Measurements from ENCODE around the gene SPRR4.

Gene SPRR4

GRCh38 chr1:152980676-152981075, 10.2 kb downstream of the SPRR4 start:
- no peak overlapping the region for H4K91ac ChIP-seq (ENCODE audit: low read length)
- no peak overlapping the region for H3K23ac ChIP-seq (ENCODE audit: low read length in 2 of 2)
- H2BK120ac ChIP-seq (ENCODE audit: low read depth, low read length) = no peak overlapping the region
- H3K36me3 ChIP-seq (ENCODE audit: control insufficient read depth in 1 of 2, insufficient read depth in 2 of 2, low read depth in 1 of 2, low read length in 2 of 2) = no peaks in the 10 kb centered on the region
- H3K4ac ChIP-seq (ENCODE audit: low read depth in 1 of 2, low read length in 2 of 2) = no peak overlapping the region
- no peak overlapping the region for H3K4me3 ChIP-seq (ENCODE audit: insufficient read depth in 1 of 2, low read depth in 1 of 2, low read length in 2 of 2)
- no peak overlapping the region for H2AFZ ChIP-seq (ENCODE audit: low read depth, low read length)
- H2BK15ac ChIP-seq (ENCODE audit: low read depth, poor library complexity, severe bottlenecking) = no peak overlapping the region
- H2BK5ac ChIP-seq (ENCODE audit: low read depth, low read length, poor library complexity, severe bottlenecking) = no peak overlapping the region
- DNase-seq = no peak
- no peaks in the 10 kb centered on the region for H3K4me1 ChIP-seq (ENCODE audit: control insufficient read depth, insufficient read depth, low read depth, low read length)
- H2AK5ac ChIP-seq (ENCODE audit: low read length, severe bottlenecking) = no peak overlapping the region
- no peak overlapping the region for H3K18ac ChIP-seq (ENCODE audit: low read depth in 1 of 2, low read length in 2 of 2)
- H3K27ac ChIP-seq (ENCODE audit: low read length, poor library complexity, severe bottlenecking) = no peak overlapping the region
- no peak overlapping the region for H3K4me2 ChIP-seq (ENCODE audit: low read length, poor library complexity, severe bottlenecking)
- no peak overlapping the region for H3K14ac ChIP-seq (ENCODE audit: low read length in 2 of 2)
- no peaks in the 10 kb centered on the region for H3K79me1 ChIP-seq (replicated peaks; ENCODE audit: low read length, poor library complexity, severe bottlenecking)
- H2BK12ac ChIP-seq (ENCODE audit: low read length in 2 of 2) = no peak overlapping the region
- peaks cover 0 to 13% of the 10 kb centered on the region in 2 experiments for H3K27me3 ChIP-seq (ENCODE audit: control insufficient read depth in 1 of 2, insufficient read depth in 1 of 2, low read length in 2 of 2)
- no peak overlapping the region for H4K8ac ChIP-seq (ENCODE audit: low read length)
- H3K9ac ChIP-seq (ENCODE audit: low read length) = no peak overlapping the region
- no peaks in the 10 kb centered on the region for H3K9me3 ChIP-seq (ENCODE audit: control insufficient read depth, low read length)
- 50% methylated on average over 1 of the region's 1 CpG for WGBS

GRCh38 chr1:152981146-152981871, 10.9 kb downstream of the SPRR4 start:
- WGBS = 54% methylated on average over 5 of the region's 6 CpGs

GRCh38 chr1:152982076-152982475, 11.6 kb downstream of the SPRR4 start:
- Histone ChIP-seq H2AFZ (ENCODE audit: low read depth, low read length) (no peak overlapping the region), H2BK12ac (ENCODE audit: low read length in 2 of 2) (no peak overlapping the region), H2BK120ac (ENCODE audit: low read depth, low read length) (no peak overlapping the region), H3K79me1 (replicated peaks; ENCODE audit: low read length, poor library complexity, severe bottlenecking) (no peaks in the 10 kb centered on the region), H3K4me1 (ENCODE audit: control insufficient read depth, insufficient read depth, low read depth, low read length) (no peaks in the 10 kb centered on the region), H3K9me3 (ENCODE audit: control insufficient read depth, low read length) (no peaks in the 10 kb centered on the region), H3K9ac (ENCODE audit: low read length) (no peak overlapping the region), H3K27ac (ENCODE audit: low read length, poor library complexity, severe bottlenecking) (no peak overlapping the region), H3K23ac (ENCODE audit: low read length in 2 of 2) (no peak overlapping the region), H2BK5ac (ENCODE audit: low read depth, low read length, poor library complexity, severe bottlenecking) (no peak overlapping the region), H3K27me3 (ENCODE audit: control insufficient read depth in 1 of 2, insufficient read depth in 1 of 2, low read length in 2 of 2) (peaks cover 0 to 13% of the 10 kb centered on the region in 2 experiments), H3K36me3 (ENCODE audit: control insufficient read depth in 1 of 2, insufficient read depth in 2 of 2, low read depth in 1 of 2, low read length in 2 of 2) (no peaks in the 10 kb centered on the region), H3K4me2 (ENCODE audit: low read length, poor library complexity, severe bottlenecking) (no peak overlapping the region), H2BK15ac (ENCODE audit: low read depth, poor library complexity, severe bottlenecking) (no peak overlapping the region), H3K4ac (ENCODE audit: low read depth in 1 of 2, low read length in 2 of 2) (no peak overlapping the region), H3K4me3 (ENCODE audit: insufficient read depth in 1 of 2, low read depth in 1 of 2, low read length in 2 of 2) (no peak overlapping the region), H3K18ac (ENCODE audit: low read depth in 1 of 2, low read length in 2 of 2) (no peak overlapping the region), H2AK5ac (ENCODE audit: low read length, severe bottlenecking) (no peak overlapping the region), H3K14ac (ENCODE audit: low read length in 2 of 2) (no peak overlapping the region), H4K91ac (ENCODE audit: low read length) (no peak overlapping the region), H4K8ac (ENCODE audit: low read length) (no peak overlapping the region)
- 71% methylated on average over 4 of the region's 4 CpGs for WGBS
- DNase-seq = no peak

More at GRCh38 chr1:152981146-152981871, 10.9 kb downstream of the SPRR4 start:
- Histone ChIP-seq H2BK5ac (ENCODE audit: low read depth, low read length, poor library complexity, severe bottlenecking) (no peak overlapping the region), H3K79me1 (replicated peaks; ENCODE audit: low read length, poor library complexity, severe bottlenecking) (no peaks in the 10 kb centered on the region), H3K4me2 (ENCODE audit: low read length, poor library complexity, severe bottlenecking) (no peak overlapping the region), H3K27ac (ENCODE audit: low read length, poor library complexity, severe bottlenecking) (no peak overlapping the region), H4K91ac (ENCODE audit: low read length) (no peak overlapping the region), H2AFZ (ENCODE audit: low read depth, low read length) (no peak overlapping the region), H2AK5ac (ENCODE audit: low read length, severe bottlenecking) (no peak overlapping the region), H3K4me3 (ENCODE audit: insufficient read depth in 1 of 2, low read depth in 1 of 2, low read length in 2 of 2) (no peak overlapping the region), H3K18ac (ENCODE audit: low read depth in 1 of 2, low read length in 2 of 2) (no peak overlapping the region), H2BK12ac (ENCODE audit: low read length in 2 of 2) (no peak overlapping the region), H3K14ac (ENCODE audit: low read length in 2 of 2) (no peak overlapping the region), H3K27me3 (ENCODE audit: control insufficient read depth in 1 of 2, insufficient read depth in 1 of 2, low read length in 2 of 2) (peaks cover 0 to 13% of the 10 kb centered on the region in 2 experiments), H2BK120ac (ENCODE audit: low read depth, low read length) (no peak overlapping the region), H3K23ac (ENCODE audit: low read length in 2 of 2) (no peak overlapping the region), H3K9ac (ENCODE audit: low read length) (no peak overlapping the region), H3K36me3 (ENCODE audit: control insufficient read depth in 1 of 2, insufficient read depth in 2 of 2, low read depth in 1 of 2, low read length in 2 of 2) (no peaks in the 10 kb centered on the region), H2BK15ac (ENCODE audit: low read depth, poor library complexity, severe bottlenecking) (no peak overlapping the region), H3K4ac (ENCODE audit: low read depth in 1 of 2, low read length in 2 of 2) (no peak overlapping the region), H4K8ac (ENCODE audit: low read length) (no peak overlapping the region), H3K4me1 (ENCODE audit: control insufficient read depth, insufficient read depth, low read depth, low read length) (no peaks in the 10 kb centered on the region), H3K9me3 (ENCODE audit: control insufficient read depth, low read length) (no peaks in the 10 kb centered on the region)
- DNase-seq = no peak

GRCh38 chr1:152983234-152983633, 12.8 kb downstream of the SPRR4 start:
- no peak overlapping the region for H4K8ac ChIP-seq (ENCODE audit: low read length)
- no peaks in the 10 kb centered on the region for H3K36me3 ChIP-seq (ENCODE audit: control insufficient read depth in 1 of 2, insufficient read depth in 2 of 2, low read depth in 1 of 2, low read length in 2 of 2)
- no peak overlapping the region for H2BK12ac ChIP-seq (ENCODE audit: low read length in 2 of 2)
- H3K4me1 ChIP-seq (ENCODE audit: control insufficient read depth, insufficient read depth, low read depth, low read length) = no peaks in the 10 kb centered on the region
- H3K18ac ChIP-seq (ENCODE audit: low read depth in 1 of 2, low read length in 2 of 2) = no peak overlapping the region
- no peak overlapping the region for H2AFZ ChIP-seq (ENCODE audit: low read depth, low read length)
- peaks cover 0 to 13% of the 10 kb centered on the region in 2 experiments for H3K27me3 ChIP-seq (ENCODE audit: control insufficient read depth in 1 of 2, insufficient read depth in 1 of 2, low read length in 2 of 2)
- no peak overlapping the region for H3K14ac ChIP-seq (ENCODE audit: low read length in 2 of 2)
- no peaks in the 10 kb centered on the region for H3K79me1 ChIP-seq (replicated peaks; ENCODE audit: low read length, poor library complexity, severe bottlenecking)
- H2BK15ac ChIP-seq (ENCODE audit: low read depth, poor library complexity, severe bottlenecking) = no peak overlapping the region
- no peak overlapping the region for H3K4me3 ChIP-seq (ENCODE audit: insufficient read depth in 1 of 2, low read depth in 1 of 2, low read length in 2 of 2)
- H4K91ac ChIP-seq (ENCODE audit: low read length) = no peak overlapping the region
- no peaks in the 10 kb centered on the region for H3K9me3 ChIP-seq (ENCODE audit: control insufficient read depth, low read length)
- H2BK120ac ChIP-seq (ENCODE audit: low read depth, low read length) = no peak overlapping the region
- H3K4ac ChIP-seq (ENCODE audit: low read depth in 1 of 2, low read length in 2 of 2) = no peak overlapping the region
- H3K9ac ChIP-seq (ENCODE audit: low read length) = no peak overlapping the region
- no peak overlapping the region for H2BK5ac ChIP-seq (ENCODE audit: low read depth, low read length, poor library complexity, severe bottlenecking)
- no peak overlapping the region for H3K27ac ChIP-seq (ENCODE audit: low read length, poor library complexity, severe bottlenecking)
- H3K4me2 ChIP-seq (ENCODE audit: low read length, poor library complexity, severe bottlenecking) = no peak overlapping the region
- no peak overlapping the region for H2AK5ac ChIP-seq (ENCODE audit: low read length, severe bottlenecking)
- DNase-seq = no peak
- H3K23ac ChIP-seq (ENCODE audit: low read length in 2 of 2) = no peak overlapping the region

All from mesenchymal stem cell (in vitro differentiated cells and primary cell).